Measurements from ENCODE around the gene SNORC.

SNORC gene

GRCh38 chr2:232882505-232883115, 12.5 kb downstream of the SNORC start:
- DNase-seq (ENCODE audit: low spot score) = no peak

GRCh38 chr2:232883116-232883721, 13.2 kb downstream of the SNORC start:
- DNase-seq (ENCODE audit: low spot score) = no peak

GRCh38 chr2:232884001-232884421, 13.9 kb downstream of the SNORC start:
- DNase-seq (ENCODE audit: low spot score) = no peak

- no peak for DNase-seq (ENCODE audit: low spot score)
These were observed 14.6 kb downstream of the SNORC start for GRCh38 chr2:232884549-232885263.

- no peak for DNase-seq (ENCODE audit: low spot score)
These were observed 15.3 kb downstream of the SNORC start for GRCh38 chr2:232885264-232885961.

GRCh38 chr2:232886176-232886575, 16.1 kb downstream of the SNORC start:
- no peak for DNase-seq (ENCODE audit: low spot score)

GRCh38 chr2:232886632-232887031, 16.6 kb downstream of the SNORC start:
- no peak for DNase-seq (ENCODE audit: low spot score)

GRCh38 chr2:232887171-232887850, 17.2 kb downstream of the SNORC start:
- no peak for DNase-seq (ENCODE audit: low spot score)

- DNase-seq (ENCODE audit: low spot score) = no peak
These were observed 18.2 kb downstream of the SNORC start for GRCh38 chr2:232888099-232888836.

- no peak for DNase-seq (ENCODE audit: low spot score)
These were observed 18.9 kb downstream of the SNORC start for GRCh38 chr2:232888839-232889529.

GRCh38 chr2:232889876-232890401, 19.9 kb downstream of the SNORC start:
- no peak for DNase-seq (ENCODE audit: low spot score)

- DNase-seq (ENCODE audit: low spot score) = no peak
These were observed 20.5 kb downstream of the SNORC start for GRCh38 chr2:232890536-232890895.

GRCh38 chr2:232890896-232891601, 21.0 kb downstream of the SNORC start:
- no peak for DNase-seq (ENCODE audit: low spot score)

GRCh38 chr2:232891621-232892071, 21.6 kb downstream of the SNORC start:
- no peak for DNase-seq (ENCODE audit: low spot score)

- DNase-seq (ENCODE audit: low spot score) = no peak
These were observed 22.2 kb downstream of the SNORC start for GRCh38 chr2:232892221-232892620.

- DNase-seq (ENCODE audit: low spot score) = no peak
These were observed 22.8 kb downstream of the SNORC start for GRCh38 chr2:232892843-232893242.

- no peak for DNase-seq (ENCODE audit: low spot score)
These were observed 23.8 kb downstream of the SNORC start for GRCh38 chr2:232893834-232894233.

GRCh38 chr2:232894251-232894650, 24.2 kb downstream of the SNORC start:
- DNase-seq (ENCODE audit: low spot score) = no peak

GRCh38 chr2:232894746-232895145, 24.7 kb downstream of the SNORC start:
- no peak for DNase-seq (ENCODE audit: low spot score)

- no peak for DNase-seq (ENCODE audit: low spot score)
These were observed 26.0 kb downstream of the SNORC start for GRCh38 chr2:232896111-232896510.
